ENCODE data around the gene SHC3.

Gene SHC3

DNA sequence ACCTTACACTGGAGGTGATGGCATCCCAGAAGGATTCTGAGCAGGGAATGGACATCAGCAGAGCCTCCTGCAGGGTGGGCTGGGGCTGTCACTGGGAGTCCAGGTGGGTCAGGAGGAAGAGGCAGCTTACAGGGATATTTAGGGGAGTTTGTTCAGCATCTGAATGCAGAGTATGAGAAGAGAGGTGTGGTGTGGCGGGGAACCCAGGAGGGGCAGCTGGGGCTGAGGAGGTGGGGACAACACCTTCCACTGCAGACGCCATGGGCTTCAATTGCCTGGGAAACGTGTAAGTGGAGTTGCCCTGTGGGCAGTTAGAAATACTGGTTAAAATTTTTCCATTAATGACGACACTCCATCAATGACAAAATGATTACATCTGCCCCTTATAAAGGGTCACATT is 153.9 kb downstream of the SHC3 start:
- no peak for DNase-seq (ENCODE audit: low read depth in 2 of 2)

DNA sequence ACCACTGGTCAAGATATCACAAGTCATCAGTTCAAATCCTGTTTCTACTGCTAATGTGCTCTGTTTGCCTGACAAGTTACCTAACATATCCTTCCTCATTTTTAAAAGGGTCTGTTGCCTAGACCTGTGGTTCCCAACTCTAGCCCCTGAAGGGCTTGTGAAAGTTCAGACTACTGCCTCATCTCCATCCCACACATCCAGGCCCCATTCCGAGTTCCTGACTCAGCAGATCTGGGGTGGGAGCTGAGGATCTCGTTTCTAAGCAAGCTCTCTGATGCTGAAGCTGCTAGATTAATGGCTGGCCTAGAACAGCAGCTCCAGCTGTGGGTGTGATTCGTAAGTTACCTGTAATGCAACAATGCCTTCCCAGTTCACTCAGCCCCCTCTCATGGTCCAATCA is 154.9 kb downstream of the SHC3 start:
- no peak for DNase-seq (ENCODE audit: low read depth in 2 of 2)

- DNase-seq (ENCODE audit: low read depth in 2 of 2) = no peak
Measured at GRCh38 chr9:89022902-89023301, 155.7 kb downstream of the SHC3 start.

DNA sequence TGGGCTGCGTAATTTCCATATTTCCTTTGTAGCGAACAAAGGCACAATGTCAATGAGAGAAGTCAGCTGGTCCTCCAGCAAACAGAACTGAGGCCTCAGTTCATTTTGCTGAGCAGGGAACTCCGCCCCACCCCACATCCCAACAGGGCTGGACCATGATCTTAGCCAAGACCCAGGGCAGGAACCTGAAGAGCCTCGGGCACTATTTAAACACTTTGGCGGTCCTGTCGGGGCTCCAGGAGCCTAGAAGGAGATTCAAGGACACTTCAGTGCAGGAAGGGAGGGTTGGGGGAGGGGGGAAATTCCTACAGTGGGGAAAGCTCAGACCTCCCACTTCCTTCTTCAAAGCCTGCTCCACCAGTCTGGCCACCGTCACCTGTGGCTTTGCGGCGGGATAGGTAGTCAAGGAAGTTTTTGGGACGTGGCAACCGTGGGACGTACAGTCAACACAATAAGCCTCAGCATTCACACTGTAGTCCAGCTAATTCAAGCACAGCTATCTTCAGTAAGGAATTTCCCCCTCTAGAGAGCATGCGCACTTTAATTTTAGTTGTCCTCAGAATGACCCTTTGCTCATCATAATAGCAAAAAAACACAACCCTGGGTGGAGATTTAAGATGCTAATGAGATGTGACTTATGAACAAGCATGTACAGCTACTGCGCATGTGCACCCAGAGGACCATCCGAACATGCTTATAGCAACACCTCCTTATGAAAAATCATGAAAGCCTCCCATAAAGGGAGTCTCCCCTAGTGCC is 156.4 kb downstream of the SHC3 start:
- no peak for DNase-seq (ENCODE audit: low read depth in 2 of 2)

DNA sequence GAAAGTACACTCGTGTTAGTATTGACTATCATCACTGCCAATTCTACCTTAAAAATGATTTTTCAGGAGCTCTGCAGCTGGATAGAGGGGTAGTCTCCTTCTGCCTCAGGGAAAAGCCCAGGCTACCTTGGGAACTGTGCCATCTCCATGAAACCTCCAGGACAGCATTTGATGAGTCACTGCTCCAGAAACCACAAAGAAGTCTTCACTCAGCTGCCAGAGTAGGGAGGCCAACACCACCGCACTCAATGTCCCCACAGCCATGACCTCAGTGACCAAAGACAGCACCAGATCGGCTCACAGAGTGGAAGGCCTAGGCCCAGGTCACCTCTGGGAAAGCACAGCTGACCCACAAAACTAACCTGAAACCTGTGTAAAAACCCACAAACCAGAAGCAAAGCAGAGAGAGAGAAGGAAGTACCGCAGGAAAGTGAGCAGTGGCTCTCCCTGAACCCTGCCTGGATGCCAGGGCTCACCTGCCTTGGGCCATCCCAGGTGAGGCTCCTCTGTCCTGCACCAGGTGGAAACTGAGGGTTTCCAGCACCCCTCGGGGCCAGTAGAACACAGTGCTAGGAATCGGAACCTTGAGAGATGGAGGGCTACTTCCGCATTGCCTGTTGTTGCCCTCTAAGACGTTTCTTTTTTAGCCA is 157.3 kb downstream of the SHC3 start:
- no peak for DNase-seq (ENCODE audit: low read depth in 2 of 2)

DNA sequence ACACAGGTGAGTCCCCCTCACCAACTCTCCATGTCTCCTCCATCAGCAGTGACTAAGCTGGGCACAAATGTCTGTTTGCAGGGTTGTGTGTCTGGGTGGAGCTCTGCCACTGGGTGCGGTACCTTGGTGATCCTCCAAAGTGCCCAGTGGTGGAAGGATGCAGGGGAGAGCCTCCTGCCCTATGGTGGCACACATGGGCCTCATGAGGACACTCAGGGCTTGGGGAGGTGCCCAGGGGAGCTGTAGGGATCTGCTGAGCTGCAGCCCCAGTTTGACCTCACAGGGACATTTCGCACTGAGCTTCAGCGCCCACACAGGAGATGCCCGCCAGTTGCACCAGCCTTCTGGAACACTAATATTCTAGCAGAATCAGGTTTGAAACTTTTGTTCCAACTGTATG is 157.9 kb downstream of the SHC3 start:
- no peak for DNase-seq (ENCODE audit: low read depth in 2 of 2)

- DNase-seq (ENCODE audit: low read depth in 2 of 2) = no peak
Measured at GRCh38 chr9:89015336-89015735, 163.3 kb downstream of the SHC3 start.

DNA sequence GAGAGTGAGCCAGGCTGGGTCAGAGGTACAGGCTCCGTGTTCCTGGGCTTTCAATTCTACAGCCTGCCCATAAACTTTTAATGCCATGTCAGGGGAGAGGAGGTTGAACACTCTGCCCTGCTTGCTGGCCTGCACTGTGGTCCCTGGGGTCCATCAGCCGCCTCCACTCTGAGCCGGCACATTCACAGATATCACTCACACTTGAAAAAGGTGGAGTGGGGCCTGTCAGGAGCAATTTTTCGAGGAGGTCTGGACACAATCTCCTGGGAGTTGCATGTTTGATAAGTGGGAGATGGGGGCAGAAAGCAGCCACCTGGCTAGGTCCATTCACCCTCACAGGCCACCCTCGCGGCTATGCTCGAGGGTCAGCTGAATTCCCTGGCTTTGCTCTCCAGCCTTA is 164.5 kb downstream of the SHC3 start:
- no peak for DNase-seq (ENCODE audit: low read depth in 2 of 2)

- DNase-seq (ENCODE audit: low read depth in 2 of 2) = no peak
Measured at GRCh38 chr9:89013660-89014059, 165.0 kb downstream of the SHC3 start.

GRCh38 chr9:89012294-89013042 is 166.2 kb downstream of the SHC3 start:
- DNase-seq (ENCODE audit: low read depth in 2 of 2) = no peak

DNA sequence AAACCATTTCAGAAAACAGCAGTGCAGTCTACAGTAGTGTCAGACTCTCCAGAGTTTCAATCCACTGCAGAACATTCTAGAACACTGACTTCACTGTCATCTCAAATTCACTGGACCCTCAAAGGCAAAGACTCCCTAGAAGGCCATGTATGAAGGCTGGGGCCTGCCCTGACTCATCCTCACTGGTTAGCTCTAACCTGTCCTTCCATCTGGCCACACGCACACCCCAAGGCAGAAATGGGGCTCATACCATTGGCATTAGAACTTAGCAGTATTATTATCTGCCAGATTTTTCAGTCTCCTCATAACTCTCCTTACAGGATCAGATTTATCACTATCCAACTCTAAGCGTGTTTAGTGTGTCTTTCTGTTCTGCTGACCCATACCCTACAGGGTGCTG is 166.9 kb downstream of the SHC3 start:
- no peak for DNase-seq (ENCODE audit: low read depth in 2 of 2)

DNA sequence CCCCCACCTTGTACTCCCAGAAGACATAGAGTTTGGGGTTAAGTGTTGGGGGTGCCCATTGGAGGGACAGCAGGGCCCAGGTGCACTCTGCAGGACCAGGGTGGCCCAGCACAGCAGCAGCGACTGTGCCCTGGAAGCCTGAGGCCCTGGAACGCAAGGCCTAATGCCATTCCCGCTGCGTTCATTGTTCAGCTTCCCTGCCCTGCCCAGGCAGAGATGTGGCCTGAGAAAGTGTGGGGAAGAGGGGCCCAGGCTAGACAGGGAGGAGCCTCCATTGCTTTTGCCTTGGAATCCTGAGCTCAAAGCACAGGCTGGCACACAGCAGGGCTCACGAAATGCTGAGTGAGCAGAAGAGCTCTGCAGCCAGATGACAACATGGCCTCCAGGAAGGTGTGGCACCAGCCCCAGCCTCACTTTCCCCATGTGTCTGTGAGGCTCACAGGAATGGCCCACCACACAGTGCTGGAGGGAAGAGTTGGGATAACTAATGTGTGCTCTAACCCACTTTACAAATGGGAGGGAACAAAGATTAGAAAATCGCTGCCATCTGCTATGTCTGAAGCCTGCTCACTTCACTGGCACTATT is 168.0 kb downstream of the SHC3 start:
- no peak for DNase-seq (ENCODE audit: low read depth in 2 of 2)

- DNase-seq (ENCODE audit: low read depth in 2 of 2) = no peak
Measured at GRCh38 chr9:89010056-89010455, 168.6 kb downstream of the SHC3 start.

GRCh38 chr9:89009546-89009840 is 169.1 kb downstream of the SHC3 start:
- DNase-seq (ENCODE audit: low read depth in 2 of 2) = no peak

DNA sequence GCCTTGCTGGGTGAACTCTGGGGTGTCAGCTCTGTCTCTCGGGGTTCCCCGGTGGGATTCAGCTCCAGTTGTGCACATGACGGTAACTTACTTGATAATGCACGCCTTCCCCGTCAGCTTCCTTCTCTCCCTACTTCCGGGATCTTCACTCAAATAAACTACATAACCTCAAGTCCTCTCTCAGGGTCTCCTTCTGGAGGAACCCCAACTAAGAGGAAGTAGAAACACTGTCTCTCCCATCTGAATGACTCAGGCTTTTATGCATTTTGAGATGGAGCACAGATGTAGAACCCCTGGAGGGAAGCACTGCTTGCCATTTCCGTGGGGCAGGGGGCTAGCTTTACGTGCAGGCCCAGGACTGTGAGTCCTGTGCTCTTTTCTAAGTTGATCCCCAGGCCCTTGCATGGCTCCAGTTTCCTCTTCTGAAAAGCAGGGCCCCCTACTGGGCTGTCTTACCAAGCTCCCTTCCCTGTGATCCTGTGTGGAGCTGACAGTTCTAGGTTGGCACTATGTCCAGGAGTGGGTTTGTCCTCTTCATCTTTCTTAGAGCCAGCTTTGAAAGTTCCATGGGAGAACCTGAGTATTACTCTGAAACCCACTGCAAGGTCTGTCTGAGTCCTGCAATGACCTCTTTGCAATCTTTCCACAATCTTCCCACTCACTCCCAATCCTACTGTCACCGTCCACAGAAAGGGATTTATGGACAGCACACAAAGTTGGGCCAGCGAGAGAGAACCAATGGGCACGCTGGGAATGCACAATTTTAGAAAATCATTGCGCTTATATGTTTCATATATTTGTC is 169.7 kb downstream of the SHC3 start:
- no peak for DNase-seq (ENCODE audit: low read depth in 2 of 2)

- no peak for DNase-seq (ENCODE audit: low read depth in 2 of 2)
Measured at GRCh38 chr9:89008055-89008743, 170.4 kb downstream of the SHC3 start.

- DNase-seq (ENCODE audit: low read depth in 2 of 2) = no peak
Measured at GRCh38 chr9:89006996-89007967, 171.3 kb downstream of the SHC3 start.

- DNase-seq (ENCODE audit: low read depth in 2 of 2) = no peak
Measured at GRCh38 chr9:89006267-89006666, 172.4 kb downstream of the SHC3 start.

DNA sequence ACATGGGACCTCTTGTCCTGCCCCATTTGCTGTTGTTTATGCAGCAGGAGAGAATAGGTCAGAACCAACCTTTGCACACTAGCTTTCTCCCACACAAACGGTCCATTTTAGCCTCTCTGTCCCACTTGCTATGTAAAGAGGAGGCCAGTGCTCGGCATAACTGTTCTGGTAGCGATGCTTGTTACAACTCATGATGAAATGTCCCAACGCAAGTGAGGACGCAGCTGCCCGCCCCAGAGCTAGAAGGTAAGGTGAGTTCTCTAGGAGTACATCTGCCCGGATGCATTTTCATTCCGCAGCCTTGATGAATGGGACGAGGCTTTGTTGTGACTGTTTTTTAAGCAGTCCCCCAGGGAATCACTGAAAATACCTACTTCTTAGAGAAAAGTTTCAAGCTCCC is 173.3 kb downstream of the SHC3 start:
- no peak for DNase-seq (ENCODE audit: low read depth in 2 of 2)

- DNase-seq (ENCODE audit: low read depth in 2 of 2) = no peak
Measured at GRCh38 chr9:89002987-89003386, 175.6 kb downstream of the SHC3 start.

Measured in stimulated activated CD8-positive, alpha-beta memory T cell treated with anti-CD3 and anti-CD28 coated beads, Interleukin-7, amount 100 ng/mL, for 1 hour (primary cell).